Measurements from ENCODE around the gene SP110. TPM values are rescaled to one million over a fixed set of nuclear protein-coding genes. Genes with fewer than 3 reads are reported as not detected.

SP110 gene
- total and polyA plus RNA-seq, 9 of the 15 experiments (the other 6 are each of a cell fraction or from before 2014, with no cell fraction given), result 3.6 to 11.0 (median 7.1) TPM

- Histone ChIP-seq H2AFZ (ENCODE audit: low read depth, low read length) (no peak overlapping the region), H3K4me1 (replicated peaks in 1 of 2; ENCODE audit: control insufficient read depth in 2 of 2, insufficient read depth in 2 of 2, low read length in 2 of 2) (no peaks in the 10 kb centered on the region), H3K9ac (ENCODE audit: insufficient read depth in 1 of 2, low read depth in 2 of 2, low read length in 2 of 2) (no peak overlapping the region), H3K9me3 (replicated peaks; ENCODE audit: control insufficient read depth, insufficient read depth, low read depth, low read length) (no peaks in the 10 kb centered on the region), H3K36me3 (ENCODE audit: control insufficient read depth, insufficient read depth, low read length) (no peaks in the 10 kb centered on the region), H3K4me3 (no peak overlapping the region), H3K9me1 (ENCODE audit: control insufficient read depth, insufficient read depth, low read length) (no peaks in the 10 kb centered on the region), H3K27me3 (ENCODE audit: control insufficient read depth in 2 of 2, insufficient read depth in 2 of 2, low read length in 2 of 2) (peaks cover 0 to 12% of the 10 kb centered on the region in 2 experiments; a peak in 4 of 5 replicates), H3K4me2 (ENCODE audit: insufficient read depth, low read length) (no peak overlapping the region), H3K27ac (ENCODE audit: extremely low read depth, low read depth, low read length) (no peak overlapping the region), H4K20me1 (replicated peaks; ENCODE audit: control insufficient read depth, insufficient read depth, low read length) (no peaks in the 10 kb centered on the region), H3K79me2 (ENCODE audit: control insufficient read depth, insufficient read depth, low read length) (no peaks in the 10 kb centered on the region)
- TF ChIP-seq PTTG1 (tag; IDR thresholded peaks at IDR 0.05; ENCODE audit: low read depth) (no peak), KAT2B (IDR thresholded peaks at IDR 0.05; ENCODE audit: low read depth, low read length) (no peak), ZNF232 (CRISPR knock-in tag; IDR thresholded peaks at IDR 0.05) (no peak), POU5F1 (IDR thresholded peaks at IDR 0.05; ENCODE audit: borderline replicate concordance, low read depth, low read length, partially characterized antibody) (no peak), EP300 (IDR thresholded peaks at IDR 0.05; ENCODE audit: low read length) (no peak), PRDM10 (IDR thresholded peaks at IDR 0.05; ENCODE audit: partially characterized antibody) (no peak), RFX5 (IDR thresholded peaks at IDR 0.05; ENCODE audit: low read depth, low read length) (no peak), RBM15 (IDR thresholded peaks at IDR 0.05; ENCODE audit: insufficient read depth, low read length) (no peak), ZBTB9 (CRISPR knock-in tag; IDR thresholded peaks at IDR 0.05) (no peak), ZNF239 (CRISPR knock-in tag; IDR thresholded peaks at IDR 0.05) (no peak)
- TF ChIP-seq, protein P1, sequence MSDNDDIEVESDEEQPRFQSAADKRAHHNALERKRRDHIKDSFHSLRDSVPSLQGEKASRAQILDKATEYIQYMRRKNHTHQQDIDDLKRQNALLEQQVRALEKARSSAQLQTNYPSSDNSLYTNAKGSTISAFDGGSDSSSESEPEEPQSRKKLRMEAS (CRISPR knock-in tag; IDR thresholded peaks at IDR 0.05), result no peak
- FAIRE-seq, result no peak
- CTCF ChIA-PET (ENCODE audit: low intra/inter-chr PET ratio), result interaction anchor here (0.8 kb wide), 1 partner anchor 637 kb away, joined by 3 read pairs; no protein-coding TSS in a partner anchor
- in situ Hi-C loops (cut with MboI) (no loop called here), intact Hi-C loops (cut with micrococcal nuclease) (no loop called here)
- BruUV-seq (replicated peaks), result no TSS peak
- WGBS (ENCODE audit: insufficient coverage, low coverage, missing lambda C conversion rate), result 27% methylated on average over 3 of the region's 3 CpGs
- POLR2A ChIA-PET, result interaction anchor here (0.7 kb wide), 1 partner anchor 45 kb away, joined by 3 read pairs; no protein-coding TSS in a partner anchor
- no peak for ATAC-seq
- DNase-seq (ENCODE audit: extremely low read depth in 1 of 4, low spot score in 3 of 4), result no peak
These were observed 42.8 kb downstream of the SP110 start for GRCh38 chr2:230176996-230177395.

Data from K562 (cell line).